ENCODE results near the gene KPNA3.

DNA sequence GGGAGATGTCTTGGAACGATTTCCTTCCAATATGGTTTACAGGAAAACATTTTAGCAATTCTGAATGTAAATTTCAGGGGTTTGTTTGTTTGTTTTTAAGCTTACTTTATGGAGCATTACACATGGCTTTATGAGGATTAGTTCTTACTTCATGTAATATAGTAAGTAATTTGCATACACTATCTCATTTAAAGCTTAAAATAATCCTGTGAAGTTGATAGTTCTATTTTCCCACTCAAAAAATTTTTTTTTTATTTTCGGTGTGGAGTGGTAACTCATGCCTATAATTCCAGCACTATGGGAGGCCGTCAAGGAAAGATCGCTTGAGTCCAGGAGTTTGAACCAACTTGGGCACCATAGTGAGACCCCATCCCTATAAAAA is 19.0 kb upstream of the KPNA3 start:
- TF ChIP-seq EP300 (IDR thresholded peaks at IDR 0.05; ENCODE audit: low read depth), result no peak
- TF ChIP-seq, protein P1, sequence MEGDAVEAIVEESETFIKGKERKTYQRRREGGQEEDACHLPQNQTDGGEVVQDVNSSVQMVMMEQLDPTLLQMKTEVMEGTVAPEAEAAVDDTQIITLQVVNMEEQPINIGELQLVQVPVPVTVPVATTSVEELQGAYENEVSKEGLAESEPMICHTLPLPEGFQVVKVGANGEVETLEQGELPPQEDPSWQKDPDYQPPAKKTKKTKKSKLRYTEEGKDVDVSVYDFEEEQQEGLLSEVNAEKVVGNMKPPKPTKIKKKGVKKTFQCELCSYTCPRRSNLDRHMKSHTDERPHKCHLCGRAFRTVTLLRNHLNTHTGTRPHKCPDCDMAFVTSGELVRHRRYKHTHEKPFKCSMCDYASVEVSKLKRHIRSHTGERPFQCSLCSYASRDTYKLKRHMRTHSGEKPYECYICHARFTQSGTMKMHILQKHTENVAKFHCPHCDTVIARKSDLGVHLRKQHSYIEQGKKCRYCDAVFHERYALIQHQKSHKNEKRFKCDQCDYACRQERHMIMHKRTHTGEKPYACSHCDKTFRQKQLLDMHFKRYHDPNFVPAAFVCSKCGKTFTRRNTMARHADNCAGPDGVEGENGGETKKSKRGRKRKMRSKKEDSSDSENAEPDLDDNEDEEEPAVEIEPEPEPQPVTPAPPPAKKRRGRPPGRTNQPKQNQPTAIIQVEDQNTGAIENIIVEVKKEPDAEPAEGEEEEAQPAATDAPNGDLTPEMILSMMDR (IDR thresholded peaks at IDR 0.05), result no peak
